HUES64 (cell line): ENCODE data around the gene ITSN1.

Source experiments
- H3K27ac ChIP-seq: 2 replicates; pipeline ENCODE4 v1.7.0; 2013; ENCODE audit warnings: low read depth, low read length, inconsistent platforms
- H3K27me3 ChIP-seq: 2 replicates; pipeline ENCODE4 v1.6.1; 2013; ENCODE audit warnings: mild to moderate bottlenecking, low read length; ENCODE audit not compliant: insufficient read depth
- H3K36me3 ChIP-seq: 2 replicates; pipeline ENCODE4 v1.6.1; 2013; ENCODE audit warnings: mild to moderate bottlenecking, low read length; ENCODE audit not compliant: insufficient read depth
- H3K4me1 ChIP-seq: 2 replicates; pipeline ENCODE4 v1.6.1; 2013; ENCODE audit warnings: mild to moderate bottlenecking, low read length, moderate library complexity; ENCODE audit not compliant: insufficient read depth
- H3K4me3 ChIP-seq: 2 replicates; pipeline ENCODE4 v1.5.1; 2013; ENCODE audit warnings: mild to moderate bottlenecking, low read length, moderate library complexity
- H3K9ac ChIP-seq: 2 replicates; pipeline ENCODE4 v1.6.1; 2013; ENCODE audit warnings: mild to moderate bottlenecking, low read depth, low read length
- H3K9me3 ChIP-seq: 2 replicates; pipeline ENCODE4 v1.6.1; 2013; ENCODE audit warnings: low read depth, low read length; ENCODE audit not compliant: insufficient read depth
- WGBS: fragments of 150-250, 120-280 bp; methylation state at CpG from one replicate; pipeline ENCODE4 v1.1.7; 2013; ENCODE audit warnings: missing lambda C conversion rate; 5-methylcytosine and 5-hydroxymethylcytosine counted together

The ITSN1 gene

DNA sequence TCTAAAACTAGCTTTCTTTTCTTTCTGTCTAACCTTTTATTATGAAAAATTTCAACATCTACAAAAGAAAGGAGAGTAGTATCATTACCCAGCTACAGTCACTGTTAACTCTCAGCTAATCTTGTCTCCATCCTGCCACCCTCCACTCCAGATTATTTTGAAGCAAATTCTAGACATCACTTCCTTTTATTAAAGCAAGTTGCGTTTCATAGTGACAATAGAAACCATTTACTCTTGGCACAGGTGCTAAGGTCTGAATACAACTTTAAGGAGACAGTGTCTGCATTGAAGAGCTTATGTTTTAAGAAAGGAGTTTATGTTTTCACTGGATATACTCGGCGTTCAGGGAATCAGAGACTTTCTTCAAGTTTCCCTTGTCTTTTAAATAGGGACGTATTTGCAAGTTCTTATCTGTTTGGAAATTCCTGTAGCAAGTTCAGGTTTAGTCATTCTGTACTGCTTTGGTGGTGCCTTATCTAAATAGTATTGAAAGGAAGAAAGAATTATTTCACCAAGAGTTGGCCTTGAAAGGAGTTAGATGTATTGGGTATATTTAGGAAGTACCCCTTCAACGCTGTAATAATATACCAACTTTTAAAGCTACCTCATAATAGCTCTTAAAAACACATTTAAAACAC is 42.7 kb downstream of the ITSN1 start:
- H3K4me1 ChIP-seq: peaks cover 62% of the 10 kb centered on the region
- peak overlapping the region; percentile 62 for H3K9ac ChIP-seq
- H3K27ac ChIP-seq: peak overlapping the region; percentile 99

DNA sequence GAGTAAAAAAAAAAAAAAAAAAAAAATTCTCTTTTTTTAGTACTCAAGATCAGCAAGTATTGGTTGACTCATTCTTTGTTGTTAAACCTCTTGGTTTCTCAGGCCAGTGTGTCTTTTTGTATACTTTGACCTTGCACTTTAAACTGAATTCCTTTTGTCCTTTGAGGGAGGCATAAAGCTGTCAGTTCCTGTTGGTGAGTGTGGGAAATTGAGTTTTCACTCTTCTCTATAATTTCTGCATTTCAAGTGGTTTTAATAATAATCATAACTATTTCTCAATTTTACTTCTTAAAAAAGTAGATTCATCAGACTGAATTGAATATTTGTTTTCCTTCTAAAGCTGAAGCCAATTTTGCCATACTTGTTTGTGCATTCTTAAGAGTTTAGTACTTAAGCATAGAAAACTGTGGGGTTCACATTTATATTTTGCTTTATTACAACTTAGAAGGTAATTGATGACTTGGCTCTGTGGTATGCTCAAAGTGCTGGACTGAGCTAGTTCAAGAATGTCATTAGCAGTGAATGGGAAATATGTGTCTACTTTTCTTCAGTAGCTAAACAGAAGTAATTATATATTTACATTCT is 43.4 kb downstream of the ITSN1 start:
- Histone ChIP-seq H3K9me3 (no peaks in the 10 kb centered on the region), H3K4me1 (peaks cover 62% of the 10 kb centered on the region), H3K4me3 (peak overlapping the region; percentile 46), H3K27me3 (no peaks in the 10 kb centered on the region), H3K9ac (peak overlapping the region; percentile 62; the same call in 1 of the 2 replicates), H3K36me3 (no peaks in the 10 kb centered on the region), H3K27ac (peak overlapping the region; percentile 99)

More for the DNA sequence above, 42.7 kb downstream of the ITSN1 start:
- Histone ChIP-seq H3K4me3 (peak overlapping the region; percentile 46), H3K27me3 (no peaks in the 10 kb centered on the region), H3K36me3 (no peaks in the 10 kb centered on the region), H3K9me3 (no peaks in the 10 kb centered on the region)
- WGBS: 8% methylated on average over 4 of the region's 5 CpGs

- H3K27me3 ChIP-seq: no peaks in the 10 kb centered on the region
- H3K4me3 ChIP-seq: no peak overlapping the region
- peaks cover 69% of the 10 kb centered on the region for H3K4me1 ChIP-seq
- no peaks in the 10 kb centered on the region for H3K36me3 ChIP-seq
- WGBS: 76% methylated on average over 3 of the region's 3 CpGs
- peak overlapping the region; percentile 99 for H3K27ac ChIP-seq
- no peaks in the 10 kb centered on the region for H3K9me3 ChIP-seq
- peak overlapping the region; percentile 62; the same call in 1 of the 2 replicates for H3K9ac ChIP-seq
Observed at GRCh38 chr21:33686386-33686785, 44.1 kb downstream of the ITSN1 start.

DNA sequence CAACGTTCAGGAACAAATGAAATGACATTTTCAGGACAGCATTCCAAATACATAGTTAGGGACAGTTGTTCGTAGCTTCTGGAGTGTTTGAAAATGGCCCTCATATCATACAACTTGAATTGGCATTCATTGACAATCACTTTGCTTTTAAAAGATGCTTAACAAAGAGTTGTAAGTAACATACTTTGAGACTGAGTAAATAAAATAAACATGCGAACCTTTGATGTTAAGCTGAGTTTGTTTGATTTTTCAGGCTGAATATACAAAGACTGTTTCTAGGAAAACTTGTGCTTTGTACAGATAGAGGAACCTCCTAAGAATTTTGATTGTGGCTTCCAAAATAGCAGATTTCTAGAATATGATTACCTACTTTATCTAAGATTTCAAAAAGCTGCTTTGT is 45.3 kb downstream of the ITSN1 start:
- Histone ChIP-seq H3K4me1 (peaks cover 79% of the 10 kb centered on the region), H3K36me3 (no peaks in the 10 kb centered on the region), H3K4me3 (no peak overlapping the region), H3K9ac (no peak overlapping the region), H3K27ac (0 out of 2 replicates have a peak overlapping the region, but pooled peaks have one; percentile 9), H3K27me3 (no peaks in the 10 kb centered on the region), H3K9me3 (no peaks in the 10 kb centered on the region)
- 83% methylated on average over 3 of the region's 3 CpGs for WGBS

- Histone ChIP-seq H3K4me3 (no peak overlapping the region), H3K27me3 (no peaks in the 10 kb centered on the region), H3K9ac (no peak overlapping the region), H3K4me1 (peaks cover 74% of the 10 kb centered on the region), H3K36me3 (no peaks in the 10 kb centered on the region), H3K9me3 (no peaks in the 10 kb centered on the region), H3K27ac (no peak overlapping the region)
- WGBS: 96% methylated on average over 1 of the region's 1 CpG
Observed at GRCh38 chr21:33688353-33688752, 46.1 kb downstream of the ITSN1 start.

- no peaks in the 10 kb centered on the region for H3K9me3 ChIP-seq
- H3K4me3 ChIP-seq: no peak overlapping the region
- WGBS: 76% methylated on average over 4 of the region's 5 CpGs
- H3K27ac ChIP-seq: no peak overlapping the region
- no peaks in the 10 kb centered on the region for H3K36me3 ChIP-seq
- H3K27me3 ChIP-seq: no peaks in the 10 kb centered on the region
- H3K4me1 ChIP-seq: peaks cover 56% of the 10 kb centered on the region
- no peak overlapping the region for H3K9ac ChIP-seq
Observed at GRCh38 chr21:33690874-33691273, 48.6 kb downstream of the ITSN1 start.

DNA sequence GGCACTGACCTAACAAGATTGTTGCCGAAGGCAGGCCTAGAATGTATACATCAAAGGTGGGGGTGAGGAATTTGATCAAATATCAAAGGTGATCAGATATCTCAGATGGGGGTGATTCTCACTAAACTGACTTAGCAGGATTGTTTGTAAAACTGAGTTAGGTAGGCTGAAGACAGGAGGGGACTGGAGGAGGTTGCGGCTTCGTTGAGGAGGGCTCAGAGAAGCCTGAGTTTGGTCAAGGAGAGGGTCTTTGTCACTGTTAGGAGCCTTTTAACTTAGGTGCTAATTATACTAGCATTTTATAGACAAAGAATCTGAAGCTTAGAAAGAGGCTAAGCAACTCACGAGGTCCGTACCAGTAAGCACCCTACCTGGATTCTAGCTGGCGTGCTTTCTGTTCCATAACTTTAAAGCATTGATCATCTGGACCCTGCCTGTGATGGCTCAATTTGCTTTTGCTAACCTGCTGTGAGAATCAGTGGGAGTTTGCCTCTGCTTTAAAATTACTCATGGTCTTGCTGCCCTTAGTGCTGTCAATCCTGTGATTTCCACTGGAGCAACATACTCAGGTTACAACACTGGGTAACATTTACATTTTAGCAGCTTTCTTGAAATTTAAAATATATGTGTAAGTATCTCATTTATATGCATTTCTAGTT is 49.8 kb downstream of the ITSN1 start:
- no peaks in the 10 kb centered on the region for H3K36me3 ChIP-seq
- WGBS: 28% methylated on average over 6 of the region's 6 CpGs
- peak overlapping the region; percentile 21; the same call in 1 of the 2 replicates for H3K9ac ChIP-seq
- H3K4me1 ChIP-seq: peaks cover 54% of the 10 kb centered on the region
- no peaks in the 10 kb centered on the region for H3K27me3 ChIP-seq
- no peaks in the 10 kb centered on the region for H3K9me3 ChIP-seq
- H3K27ac ChIP-seq: peak overlapping the region; percentile 50; the same call in 1 of the 2 replicates
- H3K4me3 ChIP-seq: 0 out of 2 replicates have a peak overlapping the region, but pooled peaks have one; percentile 0

- no peak overlapping the region for H3K9ac ChIP-seq
- WGBS: 68% methylated on average over 2 of the region's 2 CpGs
- H3K4me1 ChIP-seq: peaks cover 52% of the 10 kb centered on the region
- H3K27me3 ChIP-seq: no peaks in the 10 kb centered on the region
- no peaks in the 10 kb centered on the region for H3K9me3 ChIP-seq
- H3K27ac ChIP-seq: no peak overlapping the region
- no peak overlapping the region for H3K4me3 ChIP-seq
- H3K36me3 ChIP-seq: no peaks in the 10 kb centered on the region
Observed at GRCh38 chr21:33695813-33696212, 53.5 kb downstream of the ITSN1 start.

GRCh38 chr21:33696465-33696864 is 54.2 kb downstream of the ITSN1 start:
- Histone ChIP-seq H3K27ac (no peak overlapping the region), H3K36me3 (no peaks in the 10 kb centered on the region), H3K4me1 (peaks cover 45% of the 10 kb centered on the region), H3K9me3 (no peaks in the 10 kb centered on the region), H3K9ac (0 out of 2 replicates have a peak overlapping the region, but pooled peaks have one; percentile 1), H3K4me3 (no peak overlapping the region), H3K27me3 (no peaks in the 10 kb centered on the region)
- WGBS: 86% methylated on average over 3 of the region's 5 CpGs

GRCh38 chr21:33698087-33698860 is 56.0 kb downstream of the ITSN1 start:
- Histone ChIP-seq H3K9me3 (no peaks in the 10 kb centered on the region), H3K4me1 (peaks cover 32% of the 10 kb centered on the region), H3K9ac (no peak overlapping the region), H3K36me3 (no peaks in the 10 kb centered on the region), H3K27me3 (no peaks in the 10 kb centered on the region), H3K4me3 (no peak overlapping the region), H3K27ac (no peak overlapping the region)
- 88% methylated on average over 3 of the region's 3 CpGs for WGBS

GRCh38 chr21:33699277-33699676 is 57.0 kb downstream of the ITSN1 start:
- H3K4me3 ChIP-seq: no peak overlapping the region
- no peaks in the 10 kb centered on the region for H3K36me3 ChIP-seq
- no peak overlapping the region for H3K9ac ChIP-seq
- no peaks in the 10 kb centered on the region for H3K27me3 ChIP-seq
- H3K9me3 ChIP-seq: no peaks in the 10 kb centered on the region
- WGBS: 94% methylated on average over 2 of the region's 2 CpGs
- peaks cover 35% of the 10 kb centered on the region for H3K4me1 ChIP-seq
- H3K27ac ChIP-seq: no peak overlapping the region
